IMR-90 (cell line): ENCODE results near the gene IGF2. TPM values are rescaled to one million over a fixed set of nuclear protein-coding genes. Genes with fewer than 3 reads are reported as not detected.
A peak's percentile ranks its signal among the peaks of the same experiment; 100 is the strongest.

ENCODE experiments used
- ATAC-seq: fragments of 200-7000 bp; cut with Tn5 transposase; 2 replicates; pipeline ENCODE4 v1.9.1; 2020; ENCODE audit warnings: low read depth, mild to moderate bottlenecking, moderate library complexity
- BruUV-seq: library from RNA; stranded (reverse); fragments of 400-500 nt; replicated peaks from 2 replicates; lab custom pipeline; 2021; lab: Mats Ljungman, UMichigan
- CTCF ChIA-PET: fragments of 300-600 bp; formaldehyde crosslinking; extraction: SDS; loops from one replicate; lab custom pipeline; 2021; ENCODE audit warnings: antibody characterized with exemption; lab: Yijun Ruan, JAX
- POLR2A ChIA-PET: fragments of 300-600 bp; sonication (Branson Sonifier 250); formaldehyde crosslinking; loops from one replicate; lab custom pipeline; 2022; ENCODE audit warnings: antibody characterized with exemption; ENCODE audit not compliant: unreplicated experiment; lab: Charles Lee
- DNase-seq: peaks from one replicate; pipeline ENCODE4 v3.0.0; 2013
- H2AFZ ChIP-seq: replicated peaks from 2 replicates; pipeline ENCODE3; 2013; ENCODE audit warnings: low read length, mild to moderate bottlenecking; ENCODE audit not compliant: poor library complexity
- H2AK5ac ChIP-seq: 2 replicates; pipeline ENCODE4 v1.6.1; 2013; ENCODE audit warnings: low read depth, low read length, inconsistent platforms
- H2AK9ac ChIP-seq: replicated peaks from 2 replicates; pipeline ENCODE3; 2013; ENCODE audit warnings: mild to moderate bottlenecking, low read depth, low read length, moderate library complexity; ENCODE audit not compliant: poor library complexity
- H2BK120ac ChIP-seq: 2 replicates; pipeline ENCODE4 v1.6.1; 2013; ENCODE audit warnings: low read depth, low read length, inconsistent platforms
- H2BK15ac ChIP-seq: 3 replicates; pipeline ENCODE4 v1.6.1; 2013; ENCODE audit warnings: low read depth, low read length, inconsistent platforms
- H2BK20ac ChIP-seq: 2 replicates; pipeline ENCODE4 v1.6.1; 2013; ENCODE audit warnings: low read depth, mild to moderate bottlenecking, inconsistent platforms, low read length, moderate library complexity
- H2BK5ac ChIP-seq: 2 replicates; pipeline ENCODE4 v1.6.1; 2013; ENCODE audit warnings: mild to moderate bottlenecking, low read depth, low read length, inconsistent platforms; ENCODE audit not compliant: poor library complexity, severe bottlenecking
- H3K14ac ChIP-seq: replicated peaks from 2 replicates; pipeline ENCODE4 v1.6.1; 2013; ENCODE audit warnings: low read depth, low read length, inconsistent platforms
- H3K18ac ChIP-seq: 2 replicates; pipeline ENCODE4 v1.6.1; 2013; ENCODE audit warnings: low read depth, low read length, control low read depth
- H3K23ac ChIP-seq: 2 replicates; pipeline ENCODE4 v1.6.1; 2013; ENCODE audit warnings: low read depth, low read length, inconsistent platforms
- H3K27ac ChIP-seq: 2 replicates; pipeline ENCODE4 v1.5.1; 2013; ENCODE audit warnings: mild to moderate bottlenecking, control low read depth, low read length; ENCODE audit not compliant: insufficient read depth
- H3K27me3 ChIP-seq: 2 replicates; pipeline ENCODE4 v1.6.1; 2013; ENCODE audit warnings: low read length; ENCODE audit not compliant: control insufficient read depth, insufficient read depth
- H3K36me3 ChIP-seq: 2 replicates; pipeline ENCODE4 v1.6.1; 2013; ENCODE audit warnings: low read length, mixed read lengths; ENCODE audit not compliant: control insufficient read depth, insufficient read depth
- H3K4ac ChIP-seq: 2 replicates; pipeline ENCODE4 v1.6.1; 2013; ENCODE audit warnings: low read depth, low read length, inconsistent platforms
- H3K4me1 ChIP-seq: 2 replicates; pipeline ENCODE4 v1.6.1; 2013; ENCODE audit warnings: low read length, mixed read lengths; ENCODE audit not compliant: control insufficient read depth, insufficient read depth
- H3K4me2 ChIP-seq: 2 replicates; pipeline ENCODE4 v1.6.1; 2013; ENCODE audit warnings: low read depth, mild to moderate bottlenecking, control low read depth, low read length, moderate library complexity
- H3K4me3 ChIP-seq: 2 replicates; pipeline ENCODE4 v1.5.1; 2013; ENCODE audit warnings: low read depth, mild to moderate bottlenecking, control low read depth, low read length, moderate library complexity; ENCODE audit not compliant: insufficient read depth
- H3K56ac ChIP-seq: 2 replicates; pipeline ENCODE4 v1.6.1; 2013; ENCODE audit warnings: low read length, inconsistent platforms; ENCODE audit not compliant: insufficient read depth; ENCODE audit errors: extremely low read depth
- H3K79me1 ChIP-seq, 2 experiments: 2 replicates each; pipeline ENCODE4 v1.6.1; 2013; ENCODE audit warnings: low read length in 2 of 2, inconsistent platforms in 1 of 2, low read depth in 1 of 2
- H3K9ac ChIP-seq: 2 replicates; pipeline ENCODE4 v1.6.1; 2013; ENCODE audit warnings: low read depth, low read length, control low read depth
- H3K9me1 ChIP-seq: 2 replicates; pipeline ENCODE4 v1.6.1; 2013; ENCODE audit warnings: low read length, inconsistent platforms; ENCODE audit not compliant: insufficient read depth
- H3K9me3 ChIP-seq: 2 replicates; pipeline ENCODE4 v1.6.1; 2013; ENCODE audit warnings: low read length; ENCODE audit not compliant: control insufficient read depth, insufficient read depth
- H4K20me1 ChIP-seq: 2 replicates; pipeline ENCODE4 v1.6.1; 2013; ENCODE audit warnings: low read length, inconsistent platforms; ENCODE audit not compliant: insufficient read depth
- H4K5ac ChIP-seq: 2 replicates; pipeline ENCODE4 v1.6.1; 2013; ENCODE audit warnings: mild to moderate bottlenecking, low read depth, low read length, control low read depth
- H4K8ac ChIP-seq, 2 experiments: 2 replicates each; pipeline ENCODE4 v1.6.1; 2013; ENCODE audit warnings: low read depth in 2 of 2, low read length in 2 of 2, control low read depth in 1 of 2, inconsistent platforms in 1 of 2
- H4K91ac ChIP-seq: 2 replicates; pipeline ENCODE4 v1.6.1; 2013; ENCODE audit warnings: low read depth, low read length, inconsistent platforms; ENCODE audit not compliant: insufficient read depth
- BHLHE40 ChIP-seq: fragments of 150-350 bp; IDR thresholded peaks from 2 replicates; pipeline ENCODE4 v1.6.1; 2016; ENCODE audit warnings: mild to moderate bottlenecking, low read depth, low read length
- CEBPB ChIP-seq: IDR thresholded peaks from 2 replicates; pipeline ENCODE4 v1.6.1; 2012; ENCODE audit warnings: low read depth, low read length, improper control_type of control experiment
- CHD1 ChIP-seq: IDR thresholded peaks from 2 replicates; pipeline ENCODE4 v1.6.1; 2012; ENCODE audit warnings: low read depth, low read length, improper control_type of control experiment
- ELK1 ChIP-seq: fragments of 150-350 bp; IDR thresholded peaks from 2 replicates; pipeline ENCODE4 v1.6.1; 2016; ENCODE audit warnings: low read depth, mild to moderate bottlenecking, low read length, moderate library complexity, borderline replicate concordance
- MAFK ChIP-seq: IDR thresholded peaks from 2 replicates; pipeline ENCODE4 v1.6.1; 2012; ENCODE audit warnings: low read depth, low read length, improper control_type of control experiment
- MXI1 ChIP-seq: IDR thresholded peaks from 2 replicates; pipeline ENCODE4 v1.6.1; 2012; ENCODE audit warnings: low read depth, mild to moderate bottlenecking, low read length, moderate library complexity, borderline replicate concordance
- POLR2A ChIP-seq: IDR thresholded peaks from 2 replicates; pipeline ENCODE4 v1.6.1; 2012; ENCODE audit warnings: mild to moderate bottlenecking, low read depth, low read length
- RCOR1 ChIP-seq: IDR thresholded peaks from 2 replicates; pipeline ENCODE4 v1.6.1; 2012; ENCODE audit warnings: mild to moderate bottlenecking, low read length, improper control_type of control experiment; ENCODE audit not compliant: insufficient replicate concordance
- SMC3 ChIP-seq: fragments of 150-350 bp; IDR thresholded peaks from 2 replicates; pipeline ENCODE4 v1.6.1; 2016; ENCODE audit warnings: low read depth, mild to moderate bottlenecking, antibody characterized with exemption, low read length, moderate library complexity
- USF2 ChIP-seq: fragments of 150-350 bp; IDR thresholded peaks from 2 replicates; pipeline ENCODE4 v1.6.1; 2017; ENCODE audit warnings: mild to moderate bottlenecking, antibody characterized with exemption, low read length, low read depth
- WGBS, 2 experiments: methylation state at CpG; one replicate each; pipeline versions ENCODE4 v1.1.5 to v1.1.7; 2013; ENCODE audit warnings: missing lambda C conversion rate in 2 of 2; ENCODE audit not compliant: insufficient read length in 1 of 2; ENCODE audit errors: extremely low coverage in 2 of 2; 5-methylcytosine and 5-hydroxymethylcytosine counted together
- dilution Hi-C: fragments of 300-500 bp; cut with HindIII; formaldehyde crosslinking; loops from one replicate; pipeline ENCODE4 v1.14.3; 2018; ENCODE audit warnings: low sequenced_read_pairs; ENCODE audit not compliant: unreplicated experiment
- in situ Hi-C: fragments of 300-500 bp; cut with MboI; formaldehyde crosslinking; loops from 3 replicates; pipeline ENCODE4 v1.14.3; 2019; ENCODE audit warnings: low sequenced_read_pairs, inconsistent platforms, mixed read lengths
- intact Hi-C: fragments of 100-400 bp; cut with micrococcal nuclease; formaldehyde crosslinking; loops from 2 replicates; pipeline ENCODE4 v1.10.0; 2022
- polyA plus RNA-seq, 3 experiments: library from polyadenylated mRNA; depleted of rRNA; stranded (reverse); fragments of >200 nt; gene quantifications; 2 replicates each; pipeline ENCODE4 v1.2.3, GENCODE V29; 2012; ENCODE audit warnings: low replicate concordance in 1 of 3
- total RNA-seq: library from RNA; depleted of rRNA; stranded (reverse); fragments of >200 nt; gene quantifications from 2 replicates; pipeline ENCODE4 v1.2.3, GENCODE V29; 2012
- TF ChIP-seq, protein P1 (sequence below): conservative IDR thresholded peaks from 2 replicates; pipeline ENCODE4 v1.5.1; 2012; ENCODE audit warnings: mild to moderate bottlenecking, low read depth, low read length, improper control_type of control experiment

The IGF2 gene
- total and polyA plus RNA-seq, 2 of the 4 experiments (the other 2 are of a cell fraction) = 2.3 to 21.8 TPM

- no peak overlapping the region for H2BK20ac ChIP-seq
- no peaks in the 10 kb centered on the region for H3K79me1 ChIP-seq
- no peak overlapping the region for H2AK5ac ChIP-seq
- H3K4ac ChIP-seq = no peak overlapping the region
- H2AFZ ChIP-seq = no peak overlapping the region
- no TSS peak for BruUV-seq
- TF ChIP-seq ELK1 = no peak
- no peak for TF ChIP-seq CHD1
- TF ChIP-seq MXI1 = no peak
- TF ChIP-seq RCOR1 = no peak
- TF ChIP-seq, protein P1, sequence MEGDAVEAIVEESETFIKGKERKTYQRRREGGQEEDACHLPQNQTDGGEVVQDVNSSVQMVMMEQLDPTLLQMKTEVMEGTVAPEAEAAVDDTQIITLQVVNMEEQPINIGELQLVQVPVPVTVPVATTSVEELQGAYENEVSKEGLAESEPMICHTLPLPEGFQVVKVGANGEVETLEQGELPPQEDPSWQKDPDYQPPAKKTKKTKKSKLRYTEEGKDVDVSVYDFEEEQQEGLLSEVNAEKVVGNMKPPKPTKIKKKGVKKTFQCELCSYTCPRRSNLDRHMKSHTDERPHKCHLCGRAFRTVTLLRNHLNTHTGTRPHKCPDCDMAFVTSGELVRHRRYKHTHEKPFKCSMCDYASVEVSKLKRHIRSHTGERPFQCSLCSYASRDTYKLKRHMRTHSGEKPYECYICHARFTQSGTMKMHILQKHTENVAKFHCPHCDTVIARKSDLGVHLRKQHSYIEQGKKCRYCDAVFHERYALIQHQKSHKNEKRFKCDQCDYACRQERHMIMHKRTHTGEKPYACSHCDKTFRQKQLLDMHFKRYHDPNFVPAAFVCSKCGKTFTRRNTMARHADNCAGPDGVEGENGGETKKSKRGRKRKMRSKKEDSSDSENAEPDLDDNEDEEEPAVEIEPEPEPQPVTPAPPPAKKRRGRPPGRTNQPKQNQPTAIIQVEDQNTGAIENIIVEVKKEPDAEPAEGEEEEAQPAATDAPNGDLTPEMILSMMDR = no peak
- TF ChIP-seq CEBPB = no peak
- no peak for TF ChIP-seq POLR2A
- no peak for TF ChIP-seq BHLHE40
- no peak for TF ChIP-seq SMC3
- TF ChIP-seq MAFK = no peak
- TF ChIP-seq USF2 = no peak
- no peaks in the 10 kb centered on the region for H4K20me1 ChIP-seq
- dilution Hi-C loops = no loop called here
- POLR2A ChIA-PET = no interaction called here
- H3K23ac ChIP-seq = no peak overlapping the region
- peaks cover 4% of the 10 kb centered on the region; the same call in 1 of the 2 replicates for H3K9me1 ChIP-seq
- ATAC-seq = no peak
- no peak overlapping the region for H4K91ac ChIP-seq
- no peak overlapping the region for H4K8ac ChIP-seq
- H3K4me2 ChIP-seq = no peak overlapping the region
- H3K36me3 ChIP-seq = no peaks in the 10 kb centered on the region
- H2AK9ac ChIP-seq = no peak overlapping the region
- peaks cover 15% of the 10 kb centered on the region for H3K27me3 ChIP-seq
- no peak for DNase-seq
- H3K18ac ChIP-seq = no peak overlapping the region
- H2BK120ac ChIP-seq = no peak overlapping the region
- H3K4me1 ChIP-seq = peaks cover 3% of the 10 kb centered on the region; the same call in 1 of the 2 replicates
- H3K14ac ChIP-seq = no peak overlapping the region
- H3K9ac ChIP-seq = no peak overlapping the region
- H2BK5ac ChIP-seq = peak overlapping the region; percentile 54
- no peak overlapping the region for H3K4me3 ChIP-seq
- no peak overlapping the region for H2BK15ac ChIP-seq
- no peak overlapping the region for H3K56ac ChIP-seq
- no peaks in the 10 kb centered on the region for H3K9me3 ChIP-seq
- intact Hi-C loops = no loop called here
- 82% methylated on average over 1 of the region's 1 CpG; no CpG with 5 or more reads in 1 of the 2 experiments for WGBS, 2 experiments
- in situ Hi-C loops = no loop called here
- H4K5ac ChIP-seq = no peak overlapping the region
- CTCF ChIA-PET = no interaction called here
- H3K27ac ChIP-seq = no peak overlapping the region
Measured at GRCh38 chr11:2106583-2107209, 32.5 kb downstream of the IGF2 start.
